Endothelial cell (in vitro differentiated cells): Measurements from ENCODE around the gene TOM1L2. TPM values are rescaled to one million over a fixed set of nuclear protein-coding genes. Genes with fewer than 3 reads are reported as not detected.
"Not testable (repeated sequence)": the region's sequence is repeated elsewhere in the genome, so short reads cannot be mapped to it uniquely, and the experiment has no call there.

Experiments
- DNase-seq: peaks from one replicate; pipeline ENCODE4 v3.0.0; 2021; ENCODE audit warnings: low spot score
- H3K27ac Mint-ChIP-seq: one replicate; pipeline ENCODE4 v1.8.0; 2021; ENCODE audit warnings: mixed read lengths, inconsistent platforms; ENCODE audit not compliant: unreplicated experiment
- H3K27me3 Mint-ChIP-seq: one replicate; pipeline ENCODE4 v1.8.0; 2021; ENCODE audit warnings: mild to moderate bottlenecking, moderate library complexity, mixed read lengths, inconsistent platforms; ENCODE audit not compliant: unreplicated experiment
- H3K36me3 Mint-ChIP-seq: one replicate; pipeline ENCODE4 v1.8.0; 2021; ENCODE audit warnings: mild to moderate bottlenecking, low read depth, mixed read lengths, inconsistent platforms; ENCODE audit not compliant: unreplicated experiment
- H3K4me1 Mint-ChIP-seq: one replicate; pipeline ENCODE4 v1.8.0; 2021; ENCODE audit warnings: mild to moderate bottlenecking, mixed read lengths, inconsistent platforms; ENCODE audit not compliant: unreplicated experiment
- H3K4me3 Mint-ChIP-seq: one replicate; pipeline ENCODE4 v1.8.0; 2021; ENCODE audit warnings: mild to moderate bottlenecking, mixed read lengths, inconsistent platforms; ENCODE audit not compliant: unreplicated experiment
- H3K9me3 Mint-ChIP-seq: one replicate; pipeline ENCODE4 v1.8.0; 2021; ENCODE audit warnings: mixed read lengths, inconsistent platforms; ENCODE audit not compliant: unreplicated experiment
- CTCF ChIP-seq: fragments of 200-600 bp; sonication (generic); IDR thresholded peaks from one replicate; pipeline ENCODE4 v1.5.0; 2021; ENCODE audit warnings: antibody characterized with exemption; ENCODE audit not compliant: unreplicated experiment
- total RNA-seq: library from RNA; stranded (reverse); fragmentation: NEBNext Ultra II Directional; extraction: Animal tissue kit (Norgen Biotek cat#: 25700); gene quantifications from one replicate; pipeline ENCODE4 v1.2.1, GENCODE V29; 2021; ENCODE audit not compliant: unreplicated experiment

Gene TOM1L2
- total RNA-seq, 1 donor from 2014 or later = 26.9 TPM

- Mint-ChIP-seq H3K4me1 (peaks cover 31% of the 10 kb centered on the region), H3K36me3 (no peaks in the 10 kb centered on the region), H3K9me3 (no peaks in the 10 kb centered on the region), H3K27ac (peak overlapping the region; percentile 48), H3K4me3 (no peak overlapping the region), H3K27me3 (peaks cover 8% of the 10 kb centered on the region)
- peak; percentile 73 for DNase-seq
- TF ChIP-seq CTCF = peak; percentile 63
Measured at GRCh38 chr17:17919169-17920107, 52.8 kb downstream of the TOM1L2 start.

GRCh38 chr17:17917394-17917793, 54.8 kb downstream of the TOM1L2 start:
- H3K4me1 Mint-ChIP-seq = peaks cover 28% of the 10 kb centered on the region
- no peak for DNase-seq

GRCh38 chr17:17915183-17915582, 57.0 kb downstream of the TOM1L2 start:
- Mint-ChIP-seq H3K9me3 (no peaks in the 10 kb centered on the region), H3K27me3 (no peaks in the 10 kb centered on the region), H3K4me1 (peaks cover 13% of the 10 kb centered on the region), H3K36me3 (no peaks in the 10 kb centered on the region), H3K4me3 (no peak overlapping the region), H3K27ac (no peak overlapping the region)
- TF ChIP-seq CTCF = no peak
- no peak for DNase-seq

More at GRCh38 chr17:17917394-17917793, 54.8 kb downstream of the TOM1L2 start:
- Mint-ChIP-seq H3K27me3 (peaks cover 4% of the 10 kb centered on the region), H3K4me3 (no peak overlapping the region), H3K36me3 (no peaks in the 10 kb centered on the region), H3K9me3 (no peaks in the 10 kb centered on the region), H3K27ac (no peak overlapping the region)
- no peak for TF ChIP-seq CTCF

- TF ChIP-seq CTCF = no peak
- Mint-ChIP-seq H3K27ac (no peak overlapping the region), H3K36me3 (no peaks in the 10 kb centered on the region), H3K4me3 (no peak overlapping the region), H3K4me1 (peaks cover 5% of the 10 kb centered on the region), H3K9me3 (no peaks in the 10 kb centered on the region), H3K27me3 (peaks cover 2% of the 10 kb centered on the region)
- DNase-seq = no peak
Measured at GRCh38 chr17:17913695-17914332, 58.4 kb downstream of the TOM1L2 start.

- H3K36me3 Mint-ChIP-seq, H3K27ac Mint-ChIP-seq, H3K4me1 Mint-ChIP-seq, H3K27me3 Mint-ChIP-seq, H3K4me3 Mint-ChIP-seq, H3K9me3 Mint-ChIP-seq, DNase-seq: not testable (repeated sequence)
Measured at GRCh38 chr17:17912336-17912735, 59.9 kb downstream of the TOM1L2 start.
